ENCODE results near the gene LMAN2L. TPM values are rescaled to one million over a fixed set of nuclear protein-coding genes. Genes with fewer than 3 reads are reported as not detected.

Gene LMAN2L
- total RNA-seq, 1 donor from 2014 or later: 33.3 TPM

Other genes starting within 250 kb of the LMAN2L start
- 0.13 TPM in 1 of 3 replicates, not detected in the others for gene NEURL3, start 234.7 kb downstream of the LMAN2L start, total RNA-seq
- 4.1 to 4.7 TPM (median 4.7 TPM) in 3 replicates for gene ARID5A, start 203.3 kb downstream of the LMAN2L start, total RNA-seq
- 66.0 to 70.2 TPM (median 68.1 TPM) in 3 replicates for gene KANSL3, start 101.8 kb downstream of the LMAN2L start, total RNA-seq
- gene FER1L5, start 97.3 kb downstream of the LMAN2L start, total RNA-seq: 0.91 to 1.4 TPM (median 1.1 TPM) in 3 replicates
- gene CNNM4, start 20.8 kb upstream of the LMAN2L start, total RNA-seq: 19.9 to 22.0 TPM (median 20.0 TPM) in 3 replicates
- 24.9 to 27.5 TPM (median 26.5 TPM) in 3 replicates for gene CNNM3, start 76.2 kb upstream of the LMAN2L start, total RNA-seq
- 10.1 to 12.5 TPM (median 12.5 TPM) in 3 replicates for gene ANKRD23, start 104.0 kb upstream of the LMAN2L start, total RNA-seq
- gene ANKRD39, start 118.0 kb upstream of the LMAN2L start, total RNA-seq: 15.9 to 17.6 TPM (median 17.4 TPM) in 3 replicates
- gene SEMA4C, start 130.0 kb upstream of the LMAN2L start, total RNA-seq: 98.6 to 103 TPM (median 102 TPM) in 3 replicates
- gene FAM178B, start 246.5 kb upstream of the LMAN2L start, total RNA-seq: 1.1 to 1.6 TPM (median 1.5 TPM) in 3 replicates

Data from mesothelial cell of epicardium (in vitro differentiated cells).